Retina (tissue), 1 donor: ENCODE results near the gene DHRS11.

ENCODE experiments used
- DNase-seq: peaks from one replicate; pipeline ENCODE4 v3.0.0-alpha.2; 2016

DHRS11 gene

GRCh38 chr17:36616061-36617029 is 24.7 kb downstream of the DHRS11 start:
- no peak for DNase-seq

- DNase-seq: peak; percentile 58
These were observed 26.1 kb downstream of the DHRS11 start for GRCh38 chr17:36617773-36618172.

- no peak for DNase-seq
These were observed 31.6 kb downstream of the DHRS11 start for GRCh38 chr17:36623281-36623680.

DNA sequence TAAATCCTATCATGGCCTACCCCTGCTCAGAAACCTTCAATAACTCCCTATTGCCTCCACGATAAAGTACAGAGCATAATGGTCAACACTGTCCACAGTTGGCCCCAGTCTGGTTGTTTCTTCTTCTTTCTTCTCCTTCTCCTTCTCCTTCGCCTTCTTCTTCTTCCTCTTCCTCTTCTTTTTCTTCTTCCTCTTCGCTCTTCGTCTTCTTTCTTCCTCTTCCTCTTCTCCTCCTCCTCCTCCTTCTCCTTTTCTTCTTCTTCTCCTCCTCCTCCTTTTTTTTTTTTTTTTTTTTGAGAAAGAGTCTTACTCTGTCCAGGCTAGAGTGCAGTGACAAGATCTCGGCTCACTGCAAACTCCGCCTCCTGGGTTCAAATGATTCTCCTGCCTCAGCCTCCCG is 33.5 kb downstream of the DHRS11 start:
- no peak for DNase-seq

- peak; percentile 77 for DNase-seq
These were observed 35.4 kb downstream of the DHRS11 start for GRCh38 chr17:36627101-36627500.

- DNase-seq: no peak
These were observed 36.9 kb downstream of the DHRS11 start for GRCh38 chr17:36628576-36628975.

- DNase-seq: peak; percentile 92
These were observed 37.7 kb downstream of the DHRS11 start for GRCh38 chr17:36629252-36629847.

GRCh38 chr17:36629970-36630502 is 38.4 kb downstream of the DHRS11 start:
- no peak for DNase-seq

- no peak for DNase-seq
These were observed 39.3 kb downstream of the DHRS11 start for GRCh38 chr17:36631022-36631421.

DNA sequence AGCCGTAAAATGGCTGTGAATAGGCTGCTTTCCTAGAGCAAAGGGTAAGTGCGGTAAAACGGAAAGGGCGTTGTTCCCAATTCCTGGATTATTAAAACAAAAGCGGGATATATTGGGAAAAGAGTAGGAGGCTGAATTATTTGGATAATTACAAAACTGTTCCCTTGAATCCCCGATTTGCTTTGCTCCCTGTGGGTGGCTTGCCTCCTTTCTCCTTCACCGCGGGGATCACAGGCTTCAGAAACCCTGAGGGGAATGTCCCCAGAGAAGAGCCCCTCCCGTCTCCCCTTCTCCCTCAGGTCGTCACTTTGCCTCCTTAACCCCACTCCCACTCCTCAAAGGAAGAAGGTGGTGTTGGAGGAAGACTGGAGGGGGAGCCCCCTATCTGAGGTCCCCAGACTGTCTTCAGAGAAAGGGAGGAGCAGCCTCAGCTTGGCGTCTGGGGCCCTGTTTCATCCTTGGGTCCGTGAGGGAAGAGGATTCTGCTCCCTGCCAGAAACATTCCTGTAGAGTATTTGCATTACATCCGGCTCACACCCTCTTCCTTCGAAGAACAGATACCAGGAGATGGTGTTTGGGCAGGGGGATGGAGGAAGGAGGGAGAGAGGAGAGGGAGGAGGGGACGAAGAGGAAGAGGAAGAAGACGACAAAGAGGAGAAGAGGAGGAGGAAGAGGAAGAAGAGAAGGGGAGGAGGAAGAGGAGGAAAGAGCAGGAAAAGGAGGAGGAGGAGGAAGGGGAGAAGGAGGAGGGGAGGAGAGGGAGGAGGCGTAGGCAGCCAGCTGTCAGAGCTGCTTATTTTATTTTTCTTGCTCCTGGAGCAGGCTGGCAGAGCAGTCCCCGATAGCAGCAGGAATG is 41.5 kb downstream of the DHRS11 start:
- DNase-seq: no peak

GRCh38 chr17:36640346-36640745 is 48.7 kb downstream of the DHRS11 start:
- DNase-seq: no peak

DNA sequence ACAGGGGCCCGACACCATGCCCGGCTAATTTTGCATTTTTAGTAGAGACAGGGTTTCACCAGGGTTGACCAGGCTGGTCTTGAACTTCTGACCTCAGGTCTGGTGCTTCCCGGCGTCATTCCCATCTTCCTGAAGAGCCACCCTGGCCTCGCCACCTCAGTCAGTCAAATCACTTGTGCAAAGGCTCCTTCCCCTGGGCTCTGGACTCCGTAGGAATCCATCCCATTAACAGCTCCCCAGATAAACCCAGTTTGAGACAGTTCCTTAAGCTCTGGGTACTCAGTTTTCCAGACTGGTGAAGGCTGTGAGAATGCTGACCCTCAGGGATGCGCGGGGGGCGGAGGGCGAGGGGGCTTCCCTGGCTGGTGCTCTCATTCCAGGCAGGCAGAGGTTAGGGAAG is 49.2 kb downstream of the DHRS11 start:
- no peak for DNase-seq

DNA sequence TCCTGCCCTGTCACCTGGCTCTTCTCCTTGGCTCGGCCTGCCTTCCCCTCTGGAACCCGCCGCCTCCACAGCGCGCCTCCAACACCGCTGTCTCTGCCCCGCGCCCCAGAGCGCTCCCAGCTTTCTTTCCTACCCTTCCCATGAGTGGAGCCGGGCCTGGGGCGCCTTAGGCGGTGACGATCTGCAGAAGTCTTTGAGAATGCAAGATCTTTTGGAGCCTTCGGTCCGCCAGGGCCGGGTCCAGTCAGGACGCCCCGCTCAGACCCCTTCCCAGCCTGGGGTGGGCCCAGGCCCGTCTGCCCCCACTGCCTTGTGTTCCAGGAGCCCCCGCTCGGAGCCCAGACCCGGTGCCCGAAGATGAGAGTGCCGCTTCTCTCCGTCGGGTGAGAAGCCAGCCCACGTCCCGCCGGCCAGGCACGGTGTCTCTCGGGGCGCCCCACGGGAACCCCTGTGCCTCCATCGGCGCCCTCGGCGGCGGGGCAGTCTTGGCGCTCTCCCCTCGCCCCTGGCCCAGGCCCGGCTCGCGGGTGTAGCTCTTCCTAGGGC is 49.7 kb downstream of the DHRS11 start:
- DNase-seq: peak; percentile 75

DNA sequence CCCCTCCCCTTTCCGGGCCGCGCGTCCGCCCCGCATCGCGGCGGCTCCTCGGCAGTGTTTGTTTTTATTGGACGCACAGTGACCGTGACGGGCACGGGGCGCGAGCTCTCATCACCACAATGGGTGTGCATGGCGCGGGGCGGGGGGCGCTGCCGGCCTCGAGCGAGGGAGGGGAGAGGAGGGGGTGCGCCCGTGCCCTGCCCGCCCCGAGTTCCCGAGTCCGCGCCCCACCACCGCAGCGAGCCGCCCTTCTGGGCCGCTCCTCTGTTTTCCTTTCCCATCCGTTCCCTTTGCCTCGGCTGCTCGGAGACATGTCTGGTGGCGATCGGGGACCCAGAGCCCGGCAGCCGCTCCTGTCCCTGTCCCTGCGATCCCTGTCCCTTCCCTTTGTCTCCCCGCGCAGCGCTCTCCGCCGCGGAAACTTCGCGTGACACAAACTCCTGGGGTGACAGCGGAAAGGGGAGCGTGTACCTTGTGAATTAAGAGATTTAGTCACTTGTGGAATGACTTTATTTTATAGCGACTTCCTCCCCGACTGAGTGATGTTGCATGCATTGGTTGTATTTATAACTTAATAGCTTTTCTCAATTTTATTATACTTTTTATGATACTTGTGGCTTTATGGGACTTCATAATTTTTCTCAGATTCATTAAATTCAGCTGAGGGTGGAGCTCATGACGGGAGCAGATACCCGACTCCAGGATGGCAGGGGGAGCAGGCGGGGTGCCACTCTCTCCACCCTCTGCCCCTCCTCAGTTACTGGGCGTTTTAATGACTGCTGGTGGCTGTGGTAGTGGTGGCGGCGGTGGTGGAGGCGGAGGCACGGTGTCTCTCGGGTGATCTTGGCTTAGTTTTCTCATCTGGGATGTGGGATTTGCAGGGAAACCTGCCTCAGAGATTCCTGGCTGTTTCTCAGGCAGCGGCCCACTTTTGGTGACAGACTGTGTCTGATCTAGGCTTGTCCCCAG is 50.5 kb downstream of the DHRS11 start:
- DNase-seq: peak; percentile 78

- no peak for DNase-seq
These were observed 51.5 kb downstream of the DHRS11 start for GRCh38 chr17:36643086-36643685.

DNA sequence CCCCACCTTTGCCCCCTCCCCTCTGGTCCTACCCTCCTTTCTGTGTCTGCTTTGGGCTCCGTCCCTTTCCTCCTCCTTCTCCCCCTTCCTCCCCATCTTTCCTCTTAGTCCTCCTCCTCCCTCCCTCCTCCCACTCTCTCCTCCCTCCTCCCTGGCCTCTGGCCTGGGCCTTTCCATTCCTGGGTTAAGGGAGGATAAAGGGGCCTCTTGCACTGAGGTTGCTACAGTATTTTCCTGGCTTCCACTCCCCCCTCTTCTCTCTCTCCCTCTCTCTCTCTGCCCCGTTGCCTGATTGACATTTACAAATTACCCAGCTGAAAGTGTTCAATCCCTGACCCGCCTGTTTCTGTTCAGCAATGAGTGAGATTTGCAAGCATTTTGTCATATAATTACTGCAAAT is 53.7 kb downstream of the DHRS11 start:
- DNase-seq: no peak

GRCh38 chr17:36647636-36648035 is 56.0 kb downstream of the DHRS11 start:
- no peak for DNase-seq

DNA sequence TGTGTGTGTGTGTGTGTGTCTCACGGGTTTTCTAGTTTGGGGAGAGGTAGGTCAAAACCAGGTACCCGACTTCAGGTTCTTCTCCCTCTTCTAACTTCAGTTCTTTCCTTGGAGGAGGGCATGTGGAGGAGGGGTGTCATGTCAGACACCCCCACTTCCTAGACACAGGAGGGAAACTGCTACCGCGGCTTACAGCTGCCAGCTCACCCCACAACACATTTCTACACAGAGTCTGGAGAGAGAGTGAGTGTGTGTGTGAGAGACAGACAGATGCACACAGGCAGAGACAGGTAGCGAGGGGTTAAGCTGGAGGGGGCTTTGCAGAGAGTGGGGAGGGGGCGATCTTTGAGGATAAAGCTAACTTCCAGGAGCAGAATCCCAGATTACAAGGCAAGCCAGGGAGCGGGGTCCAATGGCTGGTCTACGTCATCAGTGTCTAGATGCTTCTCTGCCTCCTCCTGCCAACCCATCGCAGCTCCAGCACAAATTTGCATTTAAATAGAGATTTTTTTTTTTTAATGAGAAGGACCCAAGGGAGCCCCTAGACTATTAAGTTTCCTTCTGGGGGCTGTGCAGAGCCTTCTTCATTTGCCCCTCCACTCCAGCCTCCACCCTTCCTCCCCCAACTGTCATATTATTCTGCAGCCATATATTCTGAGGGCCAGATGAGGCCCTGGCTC is 58.6 kb downstream of the DHRS11 start:
- DNase-seq: no peak
